Spleen (tissue), 11 donors: ENCODE results near the gene MEFV. TPM values are rescaled to one million over a fixed set of nuclear protein-coding genes. Genes with fewer than 3 reads are reported as not detected.

Source experiments
- DNase-seq: peaks from one replicate; pipeline ENCODE4 v3.0.0-alpha.2; 2020
- H3K27ac ChIP-seq, 8 donors: fragments of 200-600 bp; sonication (generic) in 7 of 8; 1 replicate in 4 of 8; 2 replicates in 4 of 8; pipeline versions ENCODE4 v1.5.0 to v1.8.0; 2016 to 2021; ENCODE audit warnings: inconsistent platforms in 4 of 8, mild to moderate bottlenecking in 4 of 8, moderate library complexity in 1 of 8
- H3K27me3 ChIP-seq, 7 donors: fragments of 200-600 bp; sonication (generic) in 6 of 7; replicated peaks in 1 of 7; 1 replicate in 4 of 7; 2 replicates in 3 of 7; pipeline versions ENCODE4 v1.5.0 to v1.8.0; 2016 to 2021; ENCODE audit warnings: inconsistent platforms in 3 of 7, mild to moderate bottlenecking in 1 of 7
- H3K36me3 ChIP-seq, 6 donors: fragments of 200-600 bp; sonication (generic) in 5 of 6; 1 replicate in 4 of 6; 2 replicates in 2 of 6; pipeline versions ENCODE4 v1.5.0 to v1.8.0; 2016 to 2021; ENCODE audit warnings: inconsistent platforms in 2 of 6
- H3K4me1 ChIP-seq, 6 donors: fragments of 200-600 bp; sonication (generic) in 5 of 6; 1 replicate in 3 of 6; 2 replicates in 3 of 6; pipeline versions ENCODE4 v1.5.0 to v1.8.0; 2016 to 2021; ENCODE audit warnings: inconsistent platforms in 3 of 6
- H3K4me3 ChIP-seq, 8 donors: fragments of 200-600 bp; sonication (generic) in 7 of 8; 1 replicate in 4 of 8; 2 replicates in 4 of 8; pipeline versions ENCODE4 v1.5.0 to v1.8.0; 2016 to 2021; ENCODE audit warnings: inconsistent platforms in 4 of 8, mild to moderate bottlenecking in 4 of 8, moderate library complexity in 2 of 8
- H3K9me3 ChIP-seq, 8 donors: fragments of 200-600 bp; sonication (generic) in 7 of 8; 1 replicate in 4 of 8; 2 replicates in 4 of 8; pipeline versions ENCODE4 v1.5.0 to v1.8.0; 2016 to 2021; ENCODE audit warnings: inconsistent platforms in 4 of 8
- POLR2A ChIP-seq, 3 donors: fragments of 450-650 bp; IDR thresholded peaks; one replicate each; pipeline ENCODE4 v1.5.1; 2017; ENCODE audit warnings: antibody characterized with exemption in 3 of 3, mild to moderate bottlenecking in 1 of 3
- POLR2AphosphoS5 ChIP-seq, 3 donors: sonication (generic); formaldehyde crosslinking; IDR thresholded peaks; one replicate each; pipeline ENCODE4 v1.5.1; 2017; ENCODE audit warnings: antibody characterized with exemption in 3 of 3
- WGBS, 5 donors: extraction: QIAGEN DNeasy Blood & Tissue Kit in 3 of 5; methylation state at CpG; one replicate each; pipeline versions ENCODE4 v1.1.5 to v1.1.7; 2013 to 2018; 5-methylcytosine and 5-hydroxymethylcytosine counted together
- intact Hi-C: fragments of 100-400 bp; cut with DNase I; formaldehyde crosslinking; loops from one replicate; pipeline ENCODE4 v1.15.0; 2023; ENCODE audit warnings: low total_unique reads
- polyA plus RNA-seq, 3 donors: library from polyadenylated mRNA; stranded (reverse); fragments of 200-250 nt; gene quantifications; one replicate each; pipeline ENCODE4 v1.2.1, GENCODE V29; 2013
- total RNA-seq, 7 donors: library from RNA; depleted of rRNA in 3 of 7; stranded (reverse); fragments of >200 nt in 3 of 7; fragmentation: NEBNext Ultra II Directional in 4 of 7; extraction: Animal tissue kit (Norgen Biotek cat#: 25700) in 4 of 7; gene quantifications; one replicate each; pipeline versions ENCODE4 v1.1.0 to v1.2.1, GENCODE V29; 2016 to 2021
- TF ChIP-seq, protein P1 (sequence below), 11 experiments: fragments of 200-600 bp in 7 of 11; fragments of 450-650 bp in 4 of 11; sonication (generic) in 4 of 11; IDR thresholded peaks in 8 of 11; conservative IDR thresholded peaks in 3 of 11; 1 replicate in 7 of 11; 2 replicates in 4 of 11; pipeline versions ENCODE4 v1.4.0 to v1.8.0; 2016 to 2021; ENCODE audit warnings: antibody characterized with exemption in 11 of 11, inconsistent platforms in 4 of 11, mild to moderate bottlenecking in 1 of 11
- donor health status: healthy with polysubstance abuse.
- donor health status: DM: no; HTN: no; CAD: no; lungs with moderate emphysema.
- donor health status: DM: no; HTN: no; CAD: no.
- donor health status: Bipolar disorder and iron deficiency.
- donor health status: healthy.
- donor health status: DM: no; HTN: no; CAD: no.
- donor health status: DM: yes; HTN: yes; CAD: no.

MEFV gene
- total and polyA plus RNA-seq, 10 donors = 0.39 to 61.1 (median 19.6) TPM

DNA sequence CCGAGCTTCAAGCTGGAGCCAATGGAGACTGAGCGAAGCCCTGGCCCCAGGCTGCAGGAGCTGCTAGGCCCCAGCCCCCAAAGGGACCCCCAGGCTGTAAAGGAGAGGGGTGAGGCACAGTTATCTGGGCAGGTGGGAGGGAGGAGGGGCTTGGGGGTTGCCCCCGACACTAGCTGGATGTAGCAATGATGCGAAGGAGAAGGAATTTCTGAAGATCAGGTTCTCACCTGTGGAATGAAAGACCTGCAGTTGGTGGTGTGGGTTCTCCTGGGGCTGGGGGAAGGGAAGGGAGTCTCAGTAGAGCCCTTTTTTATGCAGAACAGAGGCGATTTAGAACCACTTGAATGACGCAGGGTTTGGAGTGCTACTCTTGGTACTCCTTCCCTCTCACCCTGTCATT lies 28.7 kb upstream of the MEFV start:
- DNase-seq = no peak
- intact Hi-C loops = loop anchor here (10.0 kb wide), 1 partner anchor 220 kb away; the partner anchor contains the start of gene CLUAP1
- no peak for TF ChIP-seq POLR2AphosphoS5 (IDR thresholded peaks at IDR 0.05)
- TF ChIP-seq, protein P1, sequence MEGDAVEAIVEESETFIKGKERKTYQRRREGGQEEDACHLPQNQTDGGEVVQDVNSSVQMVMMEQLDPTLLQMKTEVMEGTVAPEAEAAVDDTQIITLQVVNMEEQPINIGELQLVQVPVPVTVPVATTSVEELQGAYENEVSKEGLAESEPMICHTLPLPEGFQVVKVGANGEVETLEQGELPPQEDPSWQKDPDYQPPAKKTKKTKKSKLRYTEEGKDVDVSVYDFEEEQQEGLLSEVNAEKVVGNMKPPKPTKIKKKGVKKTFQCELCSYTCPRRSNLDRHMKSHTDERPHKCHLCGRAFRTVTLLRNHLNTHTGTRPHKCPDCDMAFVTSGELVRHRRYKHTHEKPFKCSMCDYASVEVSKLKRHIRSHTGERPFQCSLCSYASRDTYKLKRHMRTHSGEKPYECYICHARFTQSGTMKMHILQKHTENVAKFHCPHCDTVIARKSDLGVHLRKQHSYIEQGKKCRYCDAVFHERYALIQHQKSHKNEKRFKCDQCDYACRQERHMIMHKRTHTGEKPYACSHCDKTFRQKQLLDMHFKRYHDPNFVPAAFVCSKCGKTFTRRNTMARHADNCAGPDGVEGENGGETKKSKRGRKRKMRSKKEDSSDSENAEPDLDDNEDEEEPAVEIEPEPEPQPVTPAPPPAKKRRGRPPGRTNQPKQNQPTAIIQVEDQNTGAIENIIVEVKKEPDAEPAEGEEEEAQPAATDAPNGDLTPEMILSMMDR (IDR thresholded peaks at IDR 0.05 in 8 of 11, conservative IDR thresholded peaks at IDR 0.05 in 3 of 11) = no peak
- no peak for TF ChIP-seq POLR2A (IDR thresholded peaks at IDR 0.05)
- peak overlapping the region in 5 of 8 donors; percentile 79 to 97 (median 95) for H3K4me3 ChIP-seq
- 89 to 97% (median 91%) methylated on average over 6 of the region's 6 CpGs for WGBS, 5 donors
- no peaks in the 10 kb centered on the region for H3K27me3 ChIP-seq
- peaks cover 17 to 57% (median 49%) of the 10 kb centered on the region in 6 donors for H3K36me3 ChIP-seq
- H3K27ac ChIP-seq = no peak overlapping the region
- peaks cover 17 to 46% (median 37%) of the 10 kb centered on the region in 6 donors for H3K4me1 ChIP-seq
- H3K9me3 ChIP-seq = peaks cover 6 to 56% (median 46%) of the 10 kb centered on the region in 8 donors

DNA sequence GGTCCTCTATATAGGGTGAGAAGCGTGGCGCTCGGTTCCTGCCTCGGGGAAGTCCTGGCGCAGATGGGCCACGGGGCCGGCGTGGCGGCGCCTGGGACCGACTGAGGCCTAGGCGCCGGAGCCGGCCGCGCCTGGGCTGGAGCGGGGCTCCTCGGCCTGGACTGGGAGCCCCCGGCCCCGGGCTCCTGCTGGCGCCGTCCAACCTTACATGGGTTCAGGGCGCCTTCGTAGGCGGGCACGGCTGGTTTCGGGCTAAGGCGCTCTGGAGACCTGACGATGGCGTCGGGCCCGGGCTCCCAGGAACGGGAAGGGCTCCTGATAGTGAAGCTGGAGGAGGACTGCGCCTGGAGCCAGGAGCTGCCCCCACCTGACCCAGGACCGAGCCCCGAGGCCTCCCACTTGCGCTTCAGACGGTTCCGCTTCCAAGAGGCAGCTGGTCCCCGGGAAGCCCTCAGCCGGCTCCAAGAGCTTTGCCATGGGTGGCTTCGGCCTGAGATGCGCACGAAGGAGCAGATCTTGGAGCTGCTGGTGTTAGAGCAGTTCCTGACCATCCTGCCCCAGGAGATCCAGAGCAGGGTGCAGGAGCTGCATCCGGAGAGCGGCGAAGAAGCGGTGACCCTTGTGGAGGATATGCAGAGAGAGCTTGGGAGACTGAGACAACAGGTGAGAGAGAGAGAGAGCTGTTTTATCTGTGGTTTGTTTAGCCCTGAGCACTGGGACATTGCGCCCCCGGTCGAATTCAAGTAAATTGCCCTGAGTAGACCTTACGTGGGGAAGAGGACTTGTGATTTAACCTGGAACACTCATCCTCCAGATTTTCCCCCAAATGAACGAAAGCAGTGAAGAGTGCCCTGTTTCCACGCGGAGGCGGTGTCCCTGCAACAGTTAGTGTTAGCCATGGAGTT lies 27.4 kb upstream of the MEFV start:
- peaks cover 0 to 42% (median 33%) of the 10 kb centered on the region in 8 donors for H3K9me3 ChIP-seq
- peaks cover 17 to 46% (median 37%) of the 10 kb centered on the region in 6 donors for H3K4me1 ChIP-seq
- TF ChIP-seq POLR2AphosphoS5 (IDR thresholded peaks at IDR 0.05) (no peak), POLR2A (IDR thresholded peaks at IDR 0.05) (no peak)
- TF ChIP-seq, protein P1 (IDR thresholded peaks at IDR 0.05 in 8 of 11, conservative IDR thresholded peaks at IDR 0.05 in 3 of 11) = no peak
- 6 to 35% (median 9%) methylated on average over 12 to 56 of the region's 56 CpGs for WGBS, 5 donors
- intact Hi-C loops = loop anchor here (10.0 kb wide), 1 partner anchor 221 kb away; the partner anchor contains the start of gene CLUAP1
- H3K27ac ChIP-seq = peak overlapping the region; percentile 97 to 100 (median 100)
- no peaks in the 10 kb centered on the region for H3K27me3 ChIP-seq
- H3K36me3 ChIP-seq = peaks cover 5 to 44% (median 35%) of the 10 kb centered on the region in 6 donors
- no peak for DNase-seq
- peak overlapping the region; percentile 77 to 99 (median 96) for H3K4me3 ChIP-seq

DNA sequence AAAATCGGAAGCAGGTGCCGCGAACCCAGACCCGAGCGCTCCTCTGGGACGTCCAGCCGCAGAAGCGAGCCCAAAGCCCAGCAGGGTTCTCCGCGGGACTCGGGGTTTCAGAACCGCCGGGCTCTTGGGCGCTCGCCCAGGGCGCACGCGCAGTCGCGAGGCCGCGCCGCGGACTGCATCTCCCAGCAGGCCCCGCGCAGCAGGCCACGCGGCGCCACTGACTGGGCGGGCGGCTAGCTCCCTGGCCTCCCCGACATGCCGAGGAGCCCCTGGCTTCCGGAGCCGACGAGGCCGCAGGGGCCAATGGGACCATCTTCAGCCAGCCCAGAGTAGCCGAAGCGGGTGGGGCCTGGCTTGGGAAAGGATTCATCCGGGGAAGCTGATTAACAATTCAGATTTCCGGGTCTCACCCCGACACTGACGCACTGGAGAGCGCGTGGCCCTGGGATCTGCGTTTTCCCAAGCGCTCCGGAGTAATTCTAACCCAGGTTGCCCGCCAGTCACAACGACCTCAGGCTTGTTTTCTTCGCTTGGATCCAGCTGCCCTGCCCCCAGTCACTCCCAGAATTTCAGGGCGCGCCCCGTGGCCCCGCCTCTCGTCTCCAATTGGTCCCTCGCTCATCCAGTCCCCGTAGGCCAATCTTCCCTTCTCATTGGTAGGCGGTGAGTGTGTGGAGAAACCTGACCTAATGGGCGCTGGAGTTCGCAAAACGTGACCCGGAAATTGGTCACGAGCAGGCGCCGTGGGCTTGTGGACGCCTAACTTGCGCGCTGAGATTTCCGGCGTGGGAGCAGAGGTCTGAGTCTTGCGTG lies 26.5 kb upstream of the MEFV start, which contains the start of gene ZNF263:
Gene ZNF263 (plus strand): TSS at position 762 of the 813 bp plus-strand sequence. CDS start 328 bp downstream, outside the sequence.
- Histone ChIP-seq H3K4me3 (peak within 1 kb of the TSS; percentile 77 to 99 (median 96)), H3K9me3 (peaks cover 0 to 34% (median 24%) of the 10 kb centered on the region in 8 donors), H3K27me3 (no peaks in the 10 kb centered on the region), H3K36me3 (peaks cover 0 to 35% (median 28%) of the 10 kb centered on the region in 6 donors), H3K27ac (peak within 1 kb of the TSS; percentile 97 to 100 (median 100)), H3K4me1 (peaks cover 17 to 46% (median 37%) of the 10 kb centered on the region in 6 donors)
- intact Hi-C loops = loop anchor here (10.0 kb wide), 1 partner anchor 222 kb away; the partner anchor contains the start of gene CLUAP1
- TF ChIP-seq, protein P1 (IDR thresholded peaks at IDR 0.05 in 8 of 11, conservative IDR thresholded peaks at IDR 0.05 in 3 of 11) = peak in 4 of 11 experiments; percentile 9 to 19 (median 14)
- TF ChIP-seq POLR2A (IDR thresholded peaks at IDR 0.05) = peak in 2 of 3 donors; percentile 4 to 36
- TF ChIP-seq POLR2AphosphoS5 (IDR thresholded peaks at IDR 0.05) = peak; percentile 89 to 93 (median 91)
- peak; percentile 97 for DNase-seq
- WGBS, 5 donors = 0 to 1% (median 0%) methylated on average over 40 to 72 of the region's 72 CpGs
